Measurements from ENCODE around the gene ZC2HC1C.
"Not testable (repeated sequence)": the region's sequence is repeated elsewhere in the genome, so short reads cannot be mapped to it uniquely, and the experiment has no call there.

Gene ZC2HC1C

GRCh38 chr14:75059642-75060041 lies 9.8 kb upstream of the ZC2HC1C start:
- DNase-seq, result peak; percentile 31

GRCh38 chr14:75060420-75060819 lies 9.0 kb upstream of the ZC2HC1C start:
- DNase-seq, result no peak

GRCh38 chr14:75063013-75063412 lies 6.4 kb upstream of the ZC2HC1C start:
- DNase-seq, result no peak

DNA sequence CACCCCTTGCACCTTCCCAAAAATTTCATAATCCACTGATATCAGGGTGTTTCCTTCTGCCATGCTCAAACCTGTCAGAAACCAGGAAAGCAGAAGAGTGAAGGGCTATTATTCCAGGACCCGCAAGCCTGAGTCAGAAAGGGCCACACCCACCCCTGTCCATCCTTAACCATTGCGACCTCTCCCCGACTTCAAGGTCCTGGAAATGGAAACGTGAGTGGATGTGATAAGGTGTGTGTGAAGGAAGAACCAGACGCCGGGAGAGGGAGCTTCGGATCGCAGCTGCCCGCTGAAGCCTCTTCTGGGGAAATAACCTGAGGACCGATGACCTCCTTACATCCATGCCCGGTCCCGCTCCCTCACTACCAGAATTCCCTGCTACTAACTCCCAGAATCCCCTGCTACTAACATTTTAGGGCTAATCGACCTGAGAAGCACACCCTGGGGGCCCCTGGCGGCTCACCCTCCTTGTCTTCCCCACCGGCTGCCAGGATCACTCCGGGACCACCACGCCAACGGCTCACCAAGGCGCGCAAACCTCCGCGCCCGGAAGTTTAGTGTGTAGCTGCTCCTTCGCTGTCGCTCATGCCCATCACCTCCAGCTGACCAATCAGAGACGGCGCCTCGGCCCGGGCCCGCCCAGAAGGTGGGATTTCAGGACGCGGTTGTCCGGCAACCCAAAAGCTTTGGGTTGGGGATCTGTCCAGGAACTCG lies 5.8 kb upstream of the ZC2HC1C start, which contains the start of gene ACYP1:
ACYP1 (minus strand) TSS at position 534 of the 714 bp plus-strand sequence; CDS start at position 63, 471 bp downstream.
- DNase-seq, result peak; percentile 97

DNA sequence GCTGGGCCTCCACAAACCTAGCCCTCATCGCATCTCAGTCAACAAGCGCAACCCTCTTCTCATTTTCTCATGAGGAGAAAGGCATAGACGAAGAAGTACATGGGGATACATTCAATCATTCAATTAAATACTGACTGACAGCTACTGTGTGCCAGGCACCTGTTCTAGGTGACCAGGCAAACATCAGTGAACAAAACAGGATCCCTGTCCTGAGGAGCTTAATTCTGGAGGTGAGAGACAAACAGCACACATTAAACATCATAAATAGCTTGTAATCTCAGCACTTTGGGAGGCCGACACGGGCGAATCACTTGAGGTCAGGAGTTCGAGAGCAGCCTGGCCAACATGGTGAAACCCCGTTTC lies 5.3 kb upstream of the ZC2HC1C start:
- no peak for DNase-seq

DNA sequence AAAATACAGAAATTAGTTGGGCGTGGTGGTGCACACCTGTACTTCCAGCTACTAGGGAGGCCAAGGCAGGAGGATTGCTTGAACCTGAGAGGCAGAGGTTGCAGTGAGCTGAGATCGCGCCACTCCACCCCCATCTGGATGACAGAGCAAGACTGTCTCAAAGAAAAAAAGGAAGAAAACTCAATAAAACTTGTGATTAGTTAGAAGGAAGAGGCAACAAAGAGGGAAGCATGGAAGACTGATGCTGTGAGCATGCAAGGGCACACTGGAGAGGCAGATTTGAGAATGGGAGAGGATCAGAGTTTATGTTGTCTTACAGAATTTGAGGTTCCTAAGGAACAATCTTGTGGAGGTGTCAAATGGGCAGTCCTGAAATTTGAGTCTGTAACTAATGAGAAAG lies 2.8 kb upstream of the ZC2HC1C start:
- no peak for DNase-seq

GRCh38 chr14:75067212-75067611 lies 2.2 kb upstream of the ZC2HC1C start:
- no peak for DNase-seq

DNA sequence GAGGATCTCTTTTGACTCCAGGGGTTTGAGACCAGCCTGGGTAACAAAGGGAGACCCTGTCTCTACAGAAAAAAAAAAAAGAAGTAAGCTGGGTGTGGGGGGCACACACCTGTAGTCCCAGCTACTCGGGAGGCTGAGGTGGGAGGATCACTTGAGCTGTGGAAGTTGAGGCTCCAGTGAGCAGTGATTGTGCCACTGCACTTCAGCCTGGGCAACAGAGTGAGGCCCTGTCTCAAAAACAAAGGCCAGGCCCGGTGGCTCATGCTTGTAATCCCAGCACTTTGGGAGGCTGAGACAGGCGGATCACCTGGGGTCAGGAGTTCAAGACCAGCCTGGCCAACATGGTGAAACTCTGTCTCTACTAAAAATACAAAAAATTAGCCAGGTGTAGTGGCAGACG lies 1.7 kb upstream of the ZC2HC1C start:
- DNase-seq, result not testable (repeated sequence)

- DNase-seq, result peak; percentile 77
These were observed 934 bp upstream of the ZC2HC1C start for GRCh38 chr14:75068294-75069120.

GRCh38 chr14:75069811-75070145 lies 337 bp downstream of the ZC2HC1C start:
- DNase-seq, result no peak

DNA sequence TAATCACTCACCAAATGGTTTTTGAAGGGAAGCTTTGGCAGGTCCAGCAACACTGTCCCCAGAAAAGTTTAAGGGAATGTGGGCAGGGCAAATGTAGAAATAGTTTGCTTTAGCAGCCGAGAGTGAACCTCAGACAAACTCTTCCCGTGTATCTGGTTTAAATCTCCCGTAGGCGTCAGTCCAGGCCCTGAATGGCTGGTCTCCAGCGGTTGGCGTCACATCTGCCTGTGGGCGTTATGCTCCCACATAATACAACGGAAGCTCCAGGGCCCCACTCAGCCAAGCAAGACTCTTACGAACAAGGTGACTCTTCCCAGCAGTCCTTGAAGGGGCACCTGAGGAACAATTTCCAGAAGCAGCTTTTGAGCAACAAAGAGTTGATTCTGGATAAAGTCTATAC lies 942 bp downstream of the ZC2HC1C start:
- DNase-seq, result peak; percentile 58

- no peak for DNase-seq
These were observed 8.4 kb downstream of the ZC2HC1C start for GRCh38 chr14:75077794-75078193.

GRCh38 chr14:75079521-75079920 lies 10.1 kb downstream of the ZC2HC1C start:
- DNase-seq, result no peak

DNA sequence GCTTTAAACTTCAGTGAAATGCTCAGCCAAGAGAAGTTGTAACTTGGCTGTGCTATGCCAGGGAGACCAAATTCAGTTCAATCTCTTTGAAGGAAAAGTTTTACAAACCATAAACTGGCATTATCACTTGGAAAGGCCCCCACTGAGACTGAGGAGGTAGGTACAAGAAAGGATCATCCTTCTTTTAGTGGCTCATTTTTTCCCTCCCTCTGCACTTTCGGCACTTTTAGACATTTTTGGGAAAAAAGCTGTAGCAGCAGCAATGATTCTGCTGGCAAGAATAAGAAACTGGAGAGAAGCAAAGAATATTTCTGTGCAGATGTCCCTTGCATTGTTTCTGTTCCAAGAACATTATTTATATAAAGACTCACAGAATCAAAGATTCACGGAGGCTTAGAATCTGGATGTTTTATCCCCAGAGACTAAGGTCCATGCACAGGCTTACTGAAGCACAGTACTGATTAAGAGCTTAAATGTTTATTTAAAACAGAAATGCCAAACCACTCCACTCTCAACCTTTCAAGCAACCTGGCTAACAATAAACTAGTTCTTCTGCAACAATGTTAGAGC lies 12.3 kb downstream of the ZC2HC1C start:
- DNase-seq, result peak; percentile 26

DNA sequence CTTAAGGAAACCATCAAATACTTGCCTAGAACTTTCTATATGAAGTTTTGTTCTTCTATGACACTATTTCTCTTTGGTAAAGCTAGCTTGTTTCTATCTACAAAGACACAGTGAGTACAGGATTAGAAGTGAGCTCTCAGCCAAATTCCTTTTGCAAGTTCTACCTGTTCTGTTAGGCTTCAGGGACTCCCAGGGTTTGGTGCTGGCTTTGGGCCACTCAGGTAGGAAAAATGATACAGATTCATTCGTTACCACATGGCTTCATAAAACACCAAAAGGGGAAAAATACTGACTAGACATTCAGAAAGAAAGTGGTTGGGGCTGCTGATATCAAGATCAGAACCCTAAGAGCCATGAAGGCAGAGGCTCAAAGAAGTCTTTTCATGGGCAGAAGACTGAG lies 13.8 kb downstream of the ZC2HC1C start:
- DNase-seq, result no peak

- no peak for DNase-seq
These were observed 15.1 kb downstream of the ZC2HC1C start for GRCh38 chr14:75084513-75084912.

GRCh38 chr14:75088153-75088552 lies 18.7 kb downstream of the ZC2HC1C start:
- DNase-seq, result no peak

DNA sequence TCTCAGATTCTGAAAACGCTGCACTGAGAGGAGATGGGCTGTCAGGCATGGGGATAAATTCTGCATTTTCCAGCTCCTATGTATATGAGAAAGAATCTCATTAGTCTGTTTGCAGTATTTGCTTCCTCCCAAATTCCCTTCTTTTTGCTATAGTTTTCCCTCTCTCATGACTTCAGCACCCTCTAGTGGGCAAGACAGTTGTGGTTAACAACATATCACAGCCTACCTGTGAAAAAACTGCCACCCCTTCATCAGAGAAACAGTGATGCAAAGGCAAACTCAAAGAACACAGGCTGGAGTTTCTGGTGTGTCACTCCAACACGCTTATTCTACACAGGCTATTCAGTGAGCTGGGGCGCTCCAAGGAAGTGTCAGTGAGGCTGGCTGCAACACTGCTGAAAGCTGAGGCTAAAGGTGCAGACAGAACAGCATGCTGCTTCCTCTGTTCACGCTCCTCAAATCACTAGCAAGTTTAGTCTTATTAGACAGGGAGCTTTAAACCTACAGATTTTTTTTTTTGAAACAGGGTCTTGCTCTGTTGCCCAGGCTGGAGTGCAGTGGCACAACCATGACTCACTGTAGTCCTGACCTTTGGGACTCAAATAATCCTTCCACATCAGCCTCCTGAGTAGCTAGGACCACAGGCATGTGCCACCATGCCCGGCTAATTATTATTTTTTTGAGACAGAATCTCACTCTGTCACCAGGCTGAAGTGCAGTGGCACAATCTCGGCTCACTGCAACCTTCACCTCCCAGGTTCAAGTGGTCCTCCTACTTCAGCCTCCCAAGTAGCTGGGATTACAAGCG lies 19.3 kb downstream of the ZC2HC1C start:
- DNase-seq, result peak; percentile 89

DNA sequence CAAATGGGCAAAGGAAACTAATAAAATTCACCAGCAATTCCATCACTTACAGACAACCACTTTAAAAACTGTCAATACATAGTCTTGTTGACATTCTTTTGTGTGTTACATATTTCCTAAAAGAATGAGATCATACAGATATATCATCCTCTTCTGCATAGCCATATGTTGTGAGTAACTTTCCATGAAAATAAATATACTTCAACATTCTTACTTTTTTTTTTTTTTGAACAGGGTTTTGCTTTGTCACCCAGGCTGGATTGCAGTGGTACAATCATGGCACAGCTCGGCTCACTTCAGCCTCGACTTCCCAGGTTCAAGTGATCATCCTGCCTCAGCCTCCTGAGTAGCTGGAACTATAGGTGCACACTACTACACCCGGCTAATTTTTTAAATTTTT lies 20.9 kb downstream of the ZC2HC1C start:
- no peak for DNase-seq

DNA sequence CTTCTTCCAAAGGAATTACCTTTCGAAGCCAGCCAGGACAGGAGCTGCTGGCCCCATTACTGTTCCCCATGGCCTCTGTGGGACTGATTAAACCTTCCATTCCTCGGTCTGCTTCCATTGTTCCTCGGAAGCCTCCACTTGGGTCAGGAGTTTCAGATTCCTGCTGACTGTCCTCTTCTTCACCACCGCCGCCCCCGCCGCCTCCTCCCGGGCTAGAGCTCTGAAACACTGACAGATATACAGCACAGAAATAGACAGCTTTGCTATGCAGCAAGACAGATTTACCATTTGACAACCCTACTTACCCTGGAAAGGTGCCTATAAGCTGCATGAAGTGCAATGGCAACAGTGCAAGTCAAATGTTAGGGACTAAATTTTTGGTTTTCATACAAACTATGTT lies 21.8 kb downstream of the ZC2HC1C start:
- DNase-seq, result no peak

- no peak for DNase-seq
These were observed 23.3 kb downstream of the ZC2HC1C start for GRCh38 chr14:75092698-75093097.

DNA sequence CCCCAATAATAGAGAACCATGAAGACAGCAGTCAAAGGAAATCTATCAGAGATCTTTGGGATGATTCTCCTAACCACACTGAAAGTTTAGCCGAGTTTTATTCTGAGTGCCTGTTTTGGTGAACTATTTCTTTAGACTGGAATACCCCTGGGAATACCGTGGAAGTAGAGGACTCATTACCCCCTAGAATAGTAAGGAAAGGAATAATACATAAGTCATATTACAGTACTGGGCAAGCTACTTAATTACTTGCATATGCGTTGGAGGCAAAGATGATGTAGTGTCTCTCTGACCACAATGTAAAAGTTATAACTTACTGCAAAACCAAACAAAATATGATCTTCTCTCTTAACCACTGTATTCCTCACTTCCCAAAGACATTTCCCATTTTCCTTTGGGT lies 25.5 kb downstream of the ZC2HC1C start:
- DNase-seq, result no peak

GRCh38 chr14:75095690-75096089 lies 26.2 kb downstream of the ZC2HC1C start:
- DNase-seq, result no peak
